Gastrocnemius medialis (tissue), 4 donors: ENCODE measurements around the gene FAM181A. TPM values are rescaled to one million over a fixed set of nuclear protein-coding genes. Genes with fewer than 3 reads are reported as not detected.
A peak's percentile ranks its signal among the peaks of the same experiment; 100 is the strongest.

Source experiments
- ATAC-seq, 2 donors: fragments of 150-250 bp; one replicate each; pipeline ENCODE4 v1.9.1; 2016
- DNase-seq, 2 donors: peaks; one replicate each; pipeline ENCODE4 v3.0.0-alpha.2; 2019
- H3K27ac ChIP-seq, 4 donors: fragments of 200-600 bp; sonication (generic); 1 replicate in 1 of 4; 2 replicates in 3 of 4; pipeline ENCODE4 v1.5.1; 2016 to 2018; ENCODE audit warnings: mild to moderate bottlenecking in 2 of 4, moderate library complexity in 1 of 4
- H3K27me3 ChIP-seq, 3 donors: fragments of 200-600 bp; sonication (generic) in 2 of 3; 1 replicate in 1 of 3; 2 replicates in 2 of 3; pipeline versions ENCODE4 v1.5.1 to v1.6.0; 2016 to 2019; ENCODE audit warnings: mild to moderate bottlenecking in 1 of 3, moderate library complexity in 1 of 3
- H3K36me3 ChIP-seq, 2 donors: fragments of 200-600 bp; sonication (generic) in 1 of 2; one replicate each; pipeline ENCODE4 v1.5.1; 2017 to 2018
- H3K4me1 ChIP-seq, 2 donors: fragments of 200-600 bp; sonication (generic) in 1 of 2; one replicate each; pipeline ENCODE4 v1.5.1; 2016 to 2017; ENCODE audit warnings: mild to moderate bottlenecking in 2 of 2
- H3K4me3 ChIP-seq, 4 donors: fragments of 200-600 bp; sonication (generic) in 3 of 4; 1 replicate in 1 of 4; 2 replicates in 3 of 4; pipeline ENCODE4 v1.5.1; 2016 to 2019; ENCODE audit warnings: mild to moderate bottlenecking in 2 of 4
- H3K9me3 ChIP-seq, 3 donors: fragments of 200-600 bp; sonication (generic) in 2 of 3; 1 replicate in 1 of 3; 2 replicates in 2 of 3; pipeline ENCODE4 v1.5.1; 2016 to 2019
- CTCF ChIP-seq, 5 experiments: fragments of 450-650 bp in 3 of 5; fragments of 200-600 bp in 2 of 5; sonication (generic) in 2 of 5; IDR thresholded peaks in 4 of 5; conservative IDR thresholded peaks in 1 of 5; 1 replicate in 4 of 5; 2 replicates in 1 of 5; pipeline ENCODE4 v1.5.1; 2016 to 2019; ENCODE audit warnings: antibody characterized with exemption in 5 of 5, mild to moderate bottlenecking in 3 of 5, moderate library complexity in 3 of 5
- POLR2A ChIP-seq, 2 donors: fragments of 450-650 bp; IDR thresholded peaks; one replicate each; pipeline ENCODE4 v1.6.1; 2017; ENCODE audit warnings: antibody characterized with exemption in 2 of 2, mild to moderate bottlenecking in 2 of 2, moderate library complexity in 2 of 2
- in situ Hi-C, 4 donors: fragments of 200-750 bp; cut with MboI; loops; one replicate each; pipeline versions ENCODE4 v1.15.0 to v1.8.0; 2017; ENCODE audit warnings: low sequenced_read_pairs in 4 of 4
- intact Hi-C: fragments of 100-400 bp; cut with DNase I; formaldehyde crosslinking; loops from one replicate; pipeline ENCODE4 v1.15.1; 2023; ENCODE audit warnings: low total_unique reads
- total RNA-seq, 4 donors: library from RNA; depleted of rRNA; stranded (reverse); fragments of >200 nt; gene quantifications; one replicate each; pipeline versions ENCODE4 v1.1.0 to v1.2.3, GENCODE V29; 2016

FAM181A gene
- total RNA-seq, 4 donors from 2014 or later, result not detected

DNA sequence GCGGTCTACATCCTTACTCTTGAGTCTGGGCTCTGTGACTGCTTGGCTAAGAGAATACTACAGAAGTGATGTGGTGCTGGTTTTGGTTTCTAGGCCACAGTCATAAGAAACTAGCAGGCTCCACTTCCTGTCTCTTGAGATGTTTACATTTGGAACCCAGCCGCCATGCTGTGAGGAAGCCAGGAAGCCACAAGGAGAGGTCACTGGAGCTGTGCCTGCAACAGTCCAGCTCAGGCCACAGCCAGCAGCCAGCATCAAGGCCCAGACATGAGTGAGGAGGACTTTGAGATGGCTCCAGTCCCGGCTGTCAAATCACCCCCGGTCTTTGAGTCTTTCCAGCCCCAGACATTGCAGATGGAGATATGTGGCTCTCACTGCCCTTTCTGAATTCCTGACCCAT is 12.9 kb upstream of the FAM181A start:
- H3K27me3 ChIP-seq, result no peaks in the 10 kb centered on the region
- peaks cover 0 to 8% of the 10 kb centered on the region in 2 donors for H3K36me3 ChIP-seq
- no peak for TF ChIP-seq POLR2A (IDR thresholded peaks at IDR 0.05)
- no peak for TF ChIP-seq CTCF (IDR thresholded peaks at IDR 0.05 in 4 of 5, conservative IDR thresholded peaks at IDR 0.05 in 1 of 5)
- H3K9me3 ChIP-seq, result no peaks in the 10 kb centered on the region
- H3K27ac ChIP-seq, result no peak overlapping the region
- ATAC-seq (peak in 1 of 2 donors; percentile 3), DNase-seq (no peak)
- intact Hi-C loops (no loop called here), in situ Hi-C loops (no loop called here)
- H3K4me1 ChIP-seq, result no peaks in the 10 kb centered on the region
- no peak overlapping the region for H3K4me3 ChIP-seq

DNA sequence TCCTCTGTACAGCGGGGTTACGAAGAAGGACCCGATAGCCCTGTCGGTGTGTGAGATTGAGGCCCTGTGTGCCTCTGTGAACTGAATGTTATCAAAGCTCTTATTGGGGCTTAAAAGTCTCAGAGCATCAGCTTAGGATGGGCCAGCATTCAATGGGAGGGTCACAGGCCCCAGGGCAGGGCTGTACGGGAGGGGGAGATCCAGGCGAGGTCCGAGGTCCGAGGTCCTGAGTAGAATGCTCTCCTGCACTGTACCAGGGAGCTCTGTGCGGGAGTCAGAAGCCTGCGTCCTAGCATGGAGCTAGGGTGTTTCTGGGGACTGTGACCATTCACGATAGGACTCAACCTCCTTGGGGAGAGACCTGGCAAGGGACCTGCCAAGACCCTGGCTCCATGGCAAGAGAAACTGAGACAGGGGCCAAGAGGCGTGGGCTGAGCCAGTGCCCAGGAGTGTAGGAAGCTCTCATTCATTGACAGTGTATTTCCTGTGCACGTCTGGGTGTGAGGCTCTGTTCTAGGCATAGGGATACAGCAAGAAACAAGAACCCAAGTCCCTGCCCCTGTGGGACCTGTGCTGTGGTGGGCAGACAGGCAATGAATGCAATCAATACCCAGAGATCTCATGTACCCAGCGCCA is 12.0 kb upstream of the FAM181A start:
- intact Hi-C loops (no loop called here), in situ Hi-C loops (no loop called here)
- Histone ChIP-seq H3K4me1 (no peaks in the 10 kb centered on the region), H3K4me3 (no peak overlapping the region), H3K9me3 (no peaks in the 10 kb centered on the region), H3K27me3 (no peaks in the 10 kb centered on the region), H3K36me3 (peaks cover 0 to 15% of the 10 kb centered on the region in 2 donors), H3K27ac (no peak overlapping the region)
- ATAC-seq, result no peak
- DNase-seq, result no peak
- no peak for TF ChIP-seq CTCF (IDR thresholded peaks at IDR 0.05 in 4 of 5, conservative IDR thresholded peaks at IDR 0.05 in 1 of 5)
- TF ChIP-seq POLR2A (IDR thresholded peaks at IDR 0.05), result no peak

DNA sequence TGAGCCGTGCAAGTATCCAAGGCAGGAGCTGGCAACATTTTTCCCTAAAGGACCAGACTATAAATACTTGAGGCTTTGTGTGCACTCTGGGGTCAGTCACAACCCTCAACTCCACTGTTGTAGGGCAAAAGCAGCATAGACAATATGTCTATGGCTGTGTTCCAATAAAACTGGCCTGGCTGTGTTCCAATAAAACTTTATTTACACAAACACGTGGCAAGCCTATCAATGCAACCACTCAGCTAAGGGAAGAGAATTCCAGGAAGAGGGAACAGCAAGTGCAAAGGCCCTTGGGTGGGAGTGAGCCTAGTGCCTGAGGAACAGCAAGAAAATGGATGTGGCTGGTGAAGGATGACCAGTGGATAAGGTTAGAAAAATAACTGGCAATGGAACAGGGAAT is 11.3 kb upstream of the FAM181A start:
- in situ Hi-C loops, result no loop called here
- H3K4me3 ChIP-seq, result no peak overlapping the region

DNA sequence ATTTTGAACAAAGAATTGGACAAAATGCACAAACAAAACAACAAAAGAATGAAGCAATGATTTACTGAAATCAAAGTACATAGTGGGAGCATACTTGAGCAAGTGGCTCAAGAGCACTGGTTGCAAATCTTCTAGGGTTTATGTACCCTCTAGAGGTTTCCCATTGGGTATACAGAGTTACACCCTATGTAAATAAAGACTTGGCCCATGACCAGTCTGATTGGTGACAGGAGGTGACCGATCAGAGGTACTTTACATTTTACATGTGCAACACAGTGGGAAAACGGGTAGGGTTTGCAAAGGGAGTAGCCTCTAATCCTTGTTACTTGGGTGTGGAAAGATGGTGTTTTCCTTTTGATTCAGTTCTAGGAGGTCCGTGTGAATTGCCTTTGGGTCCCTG is 10.6 kb upstream of the FAM181A start:
- Histone ChIP-seq H3K36me3 (peaks cover 0 to 15% of the 10 kb centered on the region in 2 donors), H3K27me3 (no peaks in the 10 kb centered on the region), H3K27ac (no peak overlapping the region), H3K4me1 (no peaks in the 10 kb centered on the region), H3K9me3 (no peaks in the 10 kb centered on the region), H3K4me3 (no peak overlapping the region)
- intact Hi-C loops, result no loop called here
- in situ Hi-C loops, result no loop called here
- no peak for DNase-seq
- TF ChIP-seq CTCF (IDR thresholded peaks at IDR 0.05 in 4 of 5, conservative IDR thresholded peaks at IDR 0.05 in 1 of 5), result no peak
- no peak for TF ChIP-seq POLR2A (IDR thresholded peaks at IDR 0.05)
- ATAC-seq, result no peak

More for the DNA sequence above, 11.3 kb upstream of the FAM181A start:
- ATAC-seq (peak in 1 of 2 donors; percentile 1), DNase-seq (no peak)
- TF ChIP-seq CTCF (IDR thresholded peaks at IDR 0.05 in 4 of 5, conservative IDR thresholded peaks at IDR 0.05 in 1 of 5) (no peak), POLR2A (IDR thresholded peaks at IDR 0.05) (no peak)
- no peaks in the 10 kb centered on the region for H3K27me3 ChIP-seq
- intact Hi-C loops, result no loop called here
- H3K36me3 ChIP-seq, result peaks cover 0 to 15% of the 10 kb centered on the region in 2 donors
- H3K27ac ChIP-seq, result no peak overlapping the region
- H3K9me3 ChIP-seq, result no peaks in the 10 kb centered on the region
- no peaks in the 10 kb centered on the region for H3K4me1 ChIP-seq

GRCh38 chr14:93917141-93917540 is 10.0 kb upstream of the FAM181A start:
- no peak overlapping the region for H3K27ac ChIP-seq
- TF ChIP-seq POLR2A (IDR thresholded peaks at IDR 0.05) (no peak), CTCF (IDR thresholded peaks at IDR 0.05 in 4 of 5, conservative IDR thresholded peaks at IDR 0.05 in 1 of 5) (no peak)
- intact Hi-C loops, result no loop called here
- no peaks in the 10 kb centered on the region for H3K9me3 ChIP-seq
- ATAC-seq, result no peak
- no peaks in the 10 kb centered on the region for H3K4me1 ChIP-seq
- no peaks in the 10 kb centered on the region for H3K27me3 ChIP-seq
- no peak for DNase-seq
- in situ Hi-C loops, result no loop called here
- H3K36me3 ChIP-seq, result peaks cover 0 to 18% of the 10 kb centered on the region in 2 donors
- no peak overlapping the region for H3K4me3 ChIP-seq
